ENCODE results near the gene SOX13. TPM values are rescaled to one million over a fixed set of nuclear protein-coding genes. Genes with fewer than 3 reads are reported as not detected.

The SOX13 gene
- total and polyA plus RNA-seq, 3 donors from 2014 or later = 17.8 to 33.4 (median 29.1) TPM

- DNase-seq = no peak
- WGBS, 2 donors = 92 to 94% methylated on average over 2 of the region's 2 CpGs
- Histone ChIP-seq H3K36me3 (ENCODE audit: low read depth, missing control alignments) (no peaks in the 10 kb centered on the region), H3K27me3 (no peaks in the 10 kb centered on the region), H3K4me1 (no peaks in the 10 kb centered on the region), H3K27ac (no peak overlapping the region), H3K9me3 (no peaks in the 10 kb centered on the region), H3K4me3 (no peak overlapping the region)
- TF ChIP-seq CTCF (IDR thresholded peaks at IDR 0.05) (no peak), POLR2A (IDR thresholded peaks at IDR 0.05) (no peak)
- intact Hi-C loops (cut with DNase I; ENCODE audit: low total_unique reads) = no loop called here
Measured at GRCh38 chr1:204053893-204054292, 19.0 kb upstream of the SOX13 start.

GRCh38 chr1:204059970-204060369 is 12.9 kb upstream of the SOX13 start:
- 89 to 94% methylated on average over 7 of the region's 7 CpGs for WGBS, 2 donors
- Histone ChIP-seq H3K4me1 (no peaks in the 10 kb centered on the region), H3K4me3 (no peak overlapping the region), H3K36me3 (ENCODE audit: low read depth, missing control alignments) (no peaks in the 10 kb centered on the region), H3K9me3 (no peaks in the 10 kb centered on the region), H3K27me3 (no peaks in the 10 kb centered on the region), H3K27ac (no peak overlapping the region)
- no peak for DNase-seq
- no peak for TF ChIP-seq POLR2A (IDR thresholded peaks at IDR 0.05)
- TF ChIP-seq CTCF (IDR thresholded peaks at IDR 0.05) = no peak
- intact Hi-C loops (cut with DNase I; ENCODE audit: low total_unique reads) = no loop called here

- H3K4me1 ChIP-seq = no peaks in the 10 kb centered on the region
- TF ChIP-seq CTCF (IDR thresholded peaks at IDR 0.05) (no peak), POLR2A (IDR thresholded peaks at IDR 0.05) (no peak)
- no peaks in the 10 kb centered on the region for H3K9me3 ChIP-seq
- no peak overlapping the region for H3K4me3 ChIP-seq
- 35 to 81% methylated on average over 2 of the region's 2 CpGs for WGBS, 2 donors
- intact Hi-C loops (cut with DNase I; ENCODE audit: low total_unique reads) = no loop called here
- no peak for DNase-seq
- no peaks in the 10 kb centered on the region for H3K27me3 ChIP-seq
- no peaks in the 10 kb centered on the region for H3K36me3 ChIP-seq (ENCODE audit: low read depth, missing control alignments)
- no peak overlapping the region for H3K27ac ChIP-seq
Measured at GRCh38 chr1:204062106-204062505, 10.8 kb upstream of the SOX13 start.

GRCh38 chr1:204065174-204065985 is 7.5 kb upstream of the SOX13 start:
- H3K4me3 ChIP-seq = no peak overlapping the region
- 62 to 67% methylated on average over 8 of the region's 8 CpGs for WGBS, 2 donors
- H3K4me1 ChIP-seq = no peaks in the 10 kb centered on the region
- H3K9me3 ChIP-seq = no peaks in the 10 kb centered on the region
- DNase-seq = no peak
- intact Hi-C loops (cut with DNase I; ENCODE audit: low total_unique reads) = no loop called here
- TF ChIP-seq CTCF (IDR thresholded peaks at IDR 0.05) (no peak), POLR2A (IDR thresholded peaks at IDR 0.05) (no peak)
- no peak overlapping the region for H3K27ac ChIP-seq
- H3K36me3 ChIP-seq (ENCODE audit: low read depth, missing control alignments) = no peaks in the 10 kb centered on the region
- H3K27me3 ChIP-seq = no peaks in the 10 kb centered on the region

GRCh38 chr1:204065986-204066300 is 7.0 kb upstream of the SOX13 start:
- WGBS, 2 donors = 93% methylated on average over 7 of the region's 7 CpGs
- Histone ChIP-seq H3K36me3 (ENCODE audit: low read depth, missing control alignments) (no peaks in the 10 kb centered on the region), H3K27ac (no peak overlapping the region), H3K4me1 (no peaks in the 10 kb centered on the region), H3K9me3 (no peaks in the 10 kb centered on the region), H3K4me3 (no peak overlapping the region), H3K27me3 (no peaks in the 10 kb centered on the region)
- no peak for TF ChIP-seq CTCF (IDR thresholded peaks at IDR 0.05)
- no peak for TF ChIP-seq POLR2A (IDR thresholded peaks at IDR 0.05)
- intact Hi-C loops (cut with DNase I; ENCODE audit: low total_unique reads) = no loop called here
- DNase-seq = no peak
